H1 (cell line): ENCODE data around the gene BBS2. TPM values are rescaled to one million over a fixed set of nuclear protein-coding genes. Genes with fewer than 3 reads are reported as not detected.

ENCODE experiments used
- ATF3 ChIP-seq: IDR thresholded peaks from 2 replicates; pipeline ENCODE4 v1.6.1; 2011; ENCODE audit warnings: low read depth, mild to moderate bottlenecking, low read length; ENCODE audit not compliant: insufficient read depth
- CHD2 ChIP-seq: IDR thresholded peaks from 2 replicates; pipeline ENCODE4 v1.6.1; 2012; ENCODE audit warnings: low read length, improper control_type of control experiment
- EGR1 ChIP-seq: IDR thresholded peaks from 2 replicates; pipeline ENCODE4 v1.6.1; 2011; ENCODE audit warnings: low read depth, low read length, borderline replicate concordance
- EP300 ChIP-seq, 2 experiments: IDR thresholded peaks; 1 replicate in 1 of 2; 2 replicates in 1 of 2; pipeline ENCODE4 v1.6.1; 2011 to 2012; ENCODE audit warnings: low read depth in 2 of 2, low read length in 2 of 2, mild to moderate bottlenecking in 2 of 2, borderline replicate concordance in 1 of 2, inconsistent platforms in 1 of 2, moderate library complexity in 1 of 2
- EZH2 ChIP-seq: fragments of 200-600 bp; sonication (generic); IDR thresholded peaks from 2 replicates; pipeline ENCODE4 v1.7.1; 2012; ENCODE audit warnings: low read depth, mild to moderate bottlenecking, moderate library complexity, low read length, inconsistent platforms; ENCODE audit not compliant: severe bottlenecking
- FOSL1 ChIP-seq: IDR thresholded peaks from 2 replicates; pipeline ENCODE4 v1.6.1; 2011; ENCODE audit warnings: mild to moderate bottlenecking, low read depth, low read length, moderate library complexity; ENCODE audit not compliant: insufficient read depth
- HDAC2 ChIP-seq, 2 experiments: fragments of 300-600 bp in 1 of 2; sonication (generic) in 1 of 2; IDR thresholded peaks; 2 replicates each; pipeline ENCODE4 v1.6.1; 2011 to 2012; ENCODE audit warnings: low read depth in 2 of 2, low read length in 2 of 2, mild to moderate bottlenecking in 2 of 2, moderate library complexity in 2 of 2, borderline replicate concordance in 1 of 2, inconsistent platforms in 1 of 2
- HDAC6 ChIP-seq: IDR thresholded peaks from one replicate; pipeline ENCODE4 v1.7.1; 2012; ENCODE audit warnings: low read depth, mild to moderate bottlenecking, inconsistent platforms, low read length, moderate library complexity
- JUND ChIP-seq: IDR thresholded peaks from 2 replicates; pipeline ENCODE4 v1.6.1; 2011; ENCODE audit warnings: mild to moderate bottlenecking, improper control_type of control experiment, low read length
- KDM1A ChIP-seq: fragments of 200-600, 300-600 bp; sonication (generic); IDR thresholded peaks from 2 replicates; pipeline ENCODE4 v1.7.1; 2016; ENCODE audit warnings: mild to moderate bottlenecking, low read length, borderline replicate concordance
- MAFK ChIP-seq: IDR thresholded peaks from 2 replicates; pipeline ENCODE4 v1.6.1; 2012; ENCODE audit warnings: low read depth, mild to moderate bottlenecking, improper control_type of control experiment, low read length
- MAX ChIP-seq: IDR thresholded peaks from 2 replicates; pipeline ENCODE4 v1.6.1; 2012; ENCODE audit warnings: inconsistent platforms
- POLR2A ChIP-seq, 2 experiments: IDR thresholded peaks; 1 replicate in 1 of 2; 2 replicates in 1 of 2; pipeline ENCODE4 v1.6.1; 2011; ENCODE audit warnings: low read depth in 2 of 2, low read length in 2 of 2, mild to moderate bottlenecking in 2 of 2; ENCODE audit errors: control extremely low read depth in 1 of 2
- RNF2 ChIP-seq: fragments of 200-900, 300-1000 bp; sonication (generic); IDR thresholded peaks from 2 replicates; pipeline ENCODE4 v1.7.1; 2016; ENCODE audit warnings: borderline replicate concordance, low read depth, mild to moderate bottlenecking, antibody characterized with exemption, low read length; ENCODE audit not compliant: poor library complexity, severe bottlenecking; ENCODE audit errors: missing control alignments
- SAP30 ChIP-seq: fragments of 300-600 bp; sonication (generic); IDR thresholded peaks from 2 replicates; pipeline ENCODE4 v1.7.1; 2012; ENCODE audit warnings: low read length, moderate library complexity, mild to moderate bottlenecking, inconsistent platforms; ENCODE audit not compliant: insufficient read depth, insufficient replicate concordance
- SIN3A ChIP-seq, 2 experiments: IDR thresholded peaks in 1 of 2; conservative IDR thresholded peaks in 1 of 2; 2 replicates each; pipeline ENCODE4 v1.6.1; 2011 to 2012; ENCODE audit warnings: low read length in 2 of 2, improper control_type of control experiment in 1 of 2, low read depth in 1 of 2, mild to moderate bottlenecking in 1 of 2
- SIRT6 ChIP-seq: IDR thresholded peaks from one replicate; pipeline ENCODE4 v1.7.1; 2012; ENCODE audit warnings: low read length, inconsistent platforms
- SP4 ChIP-seq: IDR thresholded peaks from 2 replicates; pipeline ENCODE4 v1.6.1; 2012; ENCODE audit warnings: low read length, inconsistent platforms
- TAF1 ChIP-seq: IDR thresholded peaks from 2 replicates; pipeline ENCODE4 v1.6.1; 2011; ENCODE audit warnings: mild to moderate bottlenecking, low read depth, low read length
- TAF7 ChIP-seq: optimal IDR thresholded peaks from 2 replicates; pipeline ENCODE3; 2011; ENCODE audit warnings: low read depth, mild to moderate bottlenecking, inconsistent platforms, low read length, moderate library complexity, borderline replicate concordance
- TCF12 ChIP-seq: IDR thresholded peaks from 2 replicates; pipeline ENCODE4 v1.6.1; 2011; ENCODE audit warnings: low read depth, mild to moderate bottlenecking, low read length
- TEAD4 ChIP-seq: IDR thresholded peaks from 2 replicates; pipeline ENCODE4 v1.6.1; 2012; ENCODE audit warnings: low read depth, low read length, inconsistent platforms, mixed read lengths
- ZNF274 ChIP-seq: IDR thresholded peaks from 2 replicates; pipeline ENCODE4 v1.7.0; 2012; ENCODE audit warnings: low read length, borderline replicate concordance; ENCODE audit errors: extremely low read depth
- polyA plus RNA-seq, 7 experiments: library from polyadenylated mRNA; depleted of rRNA in 3 of 7; stranded (reverse) in 5 of 7; unstranded in 2 of 7; fragments of >200 nt in 5 of 7; fragments of 200-250 nt in 2 of 7; gene quantifications; 1 replicate in 5 of 7; 2 replicates in 1 of 7; 4 replicates in 1 of 7; pipeline versions ENCODE4 v1.2.1 to v1.2.3, GENCODE V29; 2011 to 2013; ENCODE audit warnings: missing spikeins in 2 of 7, mixed read lengths in 2 of 7
- total RNA-seq: library from RNA; stranded (reverse); fragmentation: NEBNext Ultra II Directional; extraction: Animal tissue kit (Norgen Biotek cat#: 25700); gene quantifications from 2 replicates; pipeline ENCODE4 v1.2.1, GENCODE V29; 2021

The BBS2 gene
- total and polyA plus RNA-seq, 2 of the 8 experiments (the other 6 are each of a cell fraction or from before 2014, with no cell fraction given) = 12.3 to 15.1 TPM

GRCh38 chr16:56450986-56451752 is 68.7 kb downstream of the BBS2 start, which contains the start of the genes NUDT21 and OGFOD1 (continued):
- no peak for TF ChIP-seq SAP30
- TF ChIP-seq JUND = no peak
- TF ChIP-seq RNF2 = no peak
- no peak for TF ChIP-seq SIRT6
- TF ChIP-seq TEAD4 = no peak
- no peak for TF ChIP-seq KDM1A
- TF ChIP-seq EGR1 = no peak
- no peak for TF ChIP-seq EZH2
- 0 out of 4 replicates have a peak, but pooled peaks of 1 of the 2 experiments have one; percentile 26 for TF ChIP-seq HDAC2 (IDR thresholded peaks at IDR 0.05; ENCODE audit: borderline replicate concordance in 1 of 2, low read depth in 2 of 2, low read length in 2 of 2)
- no peak for TF ChIP-seq FOSL1
- peak; percentile 87 for TF ChIP-seq TAF1
- peak; percentile 83 for TF ChIP-seq CHD2
- TF ChIP-seq ATF3 = no peak
- no peak for TF ChIP-seq EP300 (IDR thresholded peaks at IDR 0.05; ENCODE audit: borderline replicate concordance in 1 of 2, low read depth in 2 of 2, low read length in 2 of 2)
- TF ChIP-seq HDAC6 = no peak
- peak in 1 of 2 experiments; percentile 78; a peak in 2 of 3 replicates for TF ChIP-seq POLR2A (IDR thresholded peaks at IDR 0.05; ENCODE audit: control extremely low read depth in 1 of 2, low read depth in 2 of 2, low read length in 2 of 2)
- 0 out of 4 replicates have a peak, but pooled peaks of 1 of the 2 experiments have one; percentile 67 for TF ChIP-seq SIN3A (conservative IDR thresholded peaks at IDR 0.05 in 1 of 2, IDR thresholded peaks at IDR 0.05 in 1 of 2; ENCODE audit: low read depth in 1 of 2, low read length in 2 of 2)
- TF ChIP-seq SP4 = no peak
- TF ChIP-seq MAFK = no peak
- TF ChIP-seq TAF7 = peak; percentile 27
- TF ChIP-seq ZNF274 = no peak
- TF ChIP-seq MAX = peak; percentile 53; the same call in 1 of the 2 replicates
- no peak for TF ChIP-seq TCF12
- TF ChIP-seq, all 59 proteins: peak for 19
